ENCODE results near the gene PTPN1. TPM values are rescaled to one million over a fixed set of nuclear protein-coding genes. Genes with fewer than 3 reads are reported as not detected.
A peak's percentile ranks its signal among the peaks of the same experiment; 100 is the strongest.

Gene PTPN1
- total and polyA plus RNA-seq, 2 of the 13 experiments (the other 11 are each of a cell fraction or from before 2014, with no cell fraction given): 17.7 to 37.2 TPM

GRCh38 chr20:50580842-50581544 is 70.8 kb downstream of the PTPN1 start:
- Histone ChIP-seq H4K20me1 (ENCODE audit: insufficient read depth, low read length) (no peaks in the 10 kb centered on the region), H2AFZ (ENCODE audit: low read length) (no peak overlapping the region), H3K9me3 (ENCODE audit: low read length) (no peaks in the 10 kb centered on the region), H3K27ac (ENCODE audit: extremely low read length, insufficient read depth, low read length) (no peak overlapping the region), H3K9ac (ENCODE audit: insufficient read depth, low read depth, low read length) (no peak overlapping the region), H3K4me2 (ENCODE audit: low read depth, low read length) (no peak overlapping the region), H3K4me3 (replicated peaks in 1 of 3; ENCODE audit: insufficient read depth in 1 of 3, low read depth in 2 of 3, low read length in 3 of 3) (no peak overlapping the region), H3K36me3 (replicated peaks in 1 of 2; ENCODE audit: control insufficient read depth in 1 of 2, insufficient read depth in 2 of 2, low read length in 2 of 2) (peaks cover 55 to 88% of the 10 kb centered on the region in 2 experiments), H3K79me2 (ENCODE audit: insufficient read depth, low read length) (no peaks in the 10 kb centered on the region), H3K4me1 (ENCODE audit: insufficient read depth, low read length) (no peaks in the 10 kb centered on the region), H3K27me3 (ENCODE audit: control insufficient read depth in 1 of 2, insufficient read depth in 2 of 2, low read length in 2 of 2) (no peaks in the 10 kb centered on the region)
- POLR2A ChIA-PET: no interaction called here
- no peak for TF ChIP-seq ZNF496 (CRISPR knock-in tag; IDR thresholded peaks at IDR 0.05; ENCODE audit: insufficient replicate concordance)
- TF ChIP-seq ZNF225 (CRISPR knock-in tag; IDR thresholded peaks at IDR 0.05): peak; percentile 61; the same call in 1 of the 2 replicates
- 0 out of 2 replicates have a peak, but pooled peaks have one; percentile 42 for TF ChIP-seq TBX2 (CRISPR knock-in tag; IDR thresholded peaks at IDR 0.05; ENCODE audit: borderline replicate concordance)
- TF ChIP-seq AGO2 (optimal IDR thresholded peaks at IDR 0.05; ENCODE audit: low read depth, low read length): peak; percentile 52
- no peak for TF ChIP-seq NR2F6 (IDR thresholded peaks at IDR 0.05)
- no peak for TF ChIP-seq NR2F6 (CRISPR knock-in tag; IDR thresholded peaks at IDR 0.05)
- no peak for TF ChIP-seq STAG1 (CRISPR knock-in tag; IDR thresholded peaks at IDR 0.05)
- TF ChIP-seq FOXO4 (CRISPR knock-in tag; conservative IDR thresholded peaks at IDR 0.05): 0 out of 2 replicates have a peak, but pooled peaks have one; percentile 22
- TF ChIP-seq BRCA1 (CRISPR knock-in tag; IDR thresholded peaks at IDR 0.05): no peak
- FAIRE-seq: no peak
- WGBS (ENCODE audit: low lambda C conversion rate): 96% methylated on average over 21 of the region's 21 CpGs
- in situ Hi-C loops (cut with HindIII; ENCODE audit: extremely low pct_ligation_motif_present, low pct_unique_long_range_greater_than_20kb) (loop anchor here (10.0 kb wide), 1 partner anchor 466 kb away; the partner anchor contains the start of gene UBE2V1), intact Hi-C loops (cut with micrococcal nuclease; ENCODE audit: unreplicated experiment) (loop anchor here (1.0 to 5.0 kb wide), 4 partner anchors 103 to 459 kb away; no protein-coding TSS in a partner anchor)
- no TSS peak for BruUV-seq (replicated peaks)
- CTCF ChIA-PET (ENCODE audit: low intra/inter-chr PET ratio, low total read pairs): interaction anchor here (1.2 to 6.2 kb wide), 6 partner anchors 102 to 460 kb away, joined by 4 to 45 read pairs (median 8); partner anchors contain the start of gene CEBPB
- DNase-seq (ENCODE audit: low spot score): no peak
- no peak for ATAC-seq
